ENCODE results near the gene BNIP5. TPM values are rescaled to one million over a fixed set of nuclear protein-coding genes. Genes with fewer than 3 reads are reported as not detected.

BNIP5 gene
- not detected in 2 replicates for total RNA-seq

GRCh38 chr6:36336779-36337241, at the start of gene BNIP5:
Gene BNIP5 (minus strand): TSS chr6:36336888. CDS start chr6:36330690, 6,198 bp downstream.

GRCh38 chr6:36269834-36270705, 66.6 kb downstream of the BNIP5 start, which contains the start of gene PNPLA1:
Gene PNPLA1 (plus strand): TSS chr6:36270060. CDS start chr6:36270460, 400 bp downstream.

Other genes starting within 250 kb of the BNIP5 start
- gene MAPK13, start 206.4 kb downstream of the BNIP5 start, total RNA-seq = 2.8 and 3.8 TPM in 2 replicates
- 10.3 and 11.0 TPM in 2 replicates for gene BRPF3, start 140.1 kb downstream of the BNIP5 start, total RNA-seq
- 0.49 TPM in 1 of 2 replicates, not detected in the other for gene PNPLA1, start 66.8 kb downstream of the BNIP5 start, total RNA-seq
- gene ETV7, start 50.8 kb upstream of the BNIP5 start, total RNA-seq = not detected in 2 replicates
- gene PXT1, start 106.0 kb upstream of the BNIP5 start, total RNA-seq = not detected in 2 replicates
- 57.5 and 60.3 TPM in 2 replicates for gene KCTD20, start 106.1 kb upstream of the BNIP5 start, total RNA-seq
- 15.0 and 27.5 TPM in 2 replicates for gene STK38, start 210.6 kb upstream of the BNIP5 start, total RNA-seq

Data from cardiac atrium fibroblast (primary cell).